Right kidney (tissue), 9 donors: ENCODE results near the gene CSPG5.

Experiments used
- DNase-seq: peaks from one replicate; pipeline ENCODE4 v3.0.0-alpha.2; 2016
- long read RNA-seq, 8 donors: transcript quantifications; one replicate each; lab custom pipeline, GENCODE V29; 2026

CSPG5 gene, protein sequence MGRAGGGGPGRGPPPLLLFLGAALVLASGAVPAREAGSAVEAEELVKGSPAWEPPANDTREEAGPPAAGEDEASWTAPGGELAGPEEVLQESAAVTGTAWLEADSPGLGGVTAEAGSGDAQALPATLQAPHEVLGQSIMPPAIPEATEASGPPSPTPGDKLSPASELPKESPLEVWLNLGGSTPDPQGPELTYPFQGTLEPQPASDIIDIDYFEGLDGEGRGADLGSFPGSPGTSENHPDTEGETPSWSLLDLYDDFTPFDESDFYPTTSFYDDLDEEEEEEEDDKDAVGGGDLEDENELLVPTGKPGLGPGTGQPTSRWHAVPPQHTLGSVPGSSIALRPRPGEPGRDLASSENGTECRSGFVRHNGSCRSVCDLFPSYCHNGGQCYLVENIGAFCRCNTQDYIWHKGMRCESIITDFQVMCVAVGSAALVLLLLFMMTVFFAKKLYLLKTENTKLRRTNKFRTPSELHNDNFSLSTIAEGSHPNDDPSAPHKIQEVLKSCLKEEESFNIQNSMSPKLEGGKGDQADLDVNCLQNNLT
- long read RNA-seq, donor 1, partial matches to known transcripts: 0 of 1 reads
- long read RNA-seq, donor 1, other reads (novel, unspliced or antisense): 0 of 1 reads
- long read RNA-seq, donor 2, full-length matches to known transcripts: 1 of 1 reads
- long read RNA-seq, donor 2, partial matches to known transcripts: 0 of 1 reads
- long read RNA-seq, donor 2, other reads (novel, unspliced or antisense): 0 of 1 reads
- long read RNA-seq, donor 3: 0 reads
- long read RNA-seq, donor 4: 0 reads
- long read RNA-seq, donor 5: 0 reads
- long read RNA-seq, donor 6: 0 reads
- long read RNA-seq, donor 7, full-length matches to known transcripts: 4 of 4 reads
- long read RNA-seq, donor 7, partial matches to known transcripts: 0 of 4 reads
- long read RNA-seq, donor 7, other reads (novel, unspliced or antisense): 0 of 4 reads
- long read RNA-seq, donor 8, full-length matches to known transcripts: 1 of 1 reads
- long read RNA-seq, donor 8, partial matches to known transcripts: 0 of 1 reads
- long read RNA-seq, donor 8, other reads (novel, unspliced or antisense): 0 of 1 reads

DNA sequence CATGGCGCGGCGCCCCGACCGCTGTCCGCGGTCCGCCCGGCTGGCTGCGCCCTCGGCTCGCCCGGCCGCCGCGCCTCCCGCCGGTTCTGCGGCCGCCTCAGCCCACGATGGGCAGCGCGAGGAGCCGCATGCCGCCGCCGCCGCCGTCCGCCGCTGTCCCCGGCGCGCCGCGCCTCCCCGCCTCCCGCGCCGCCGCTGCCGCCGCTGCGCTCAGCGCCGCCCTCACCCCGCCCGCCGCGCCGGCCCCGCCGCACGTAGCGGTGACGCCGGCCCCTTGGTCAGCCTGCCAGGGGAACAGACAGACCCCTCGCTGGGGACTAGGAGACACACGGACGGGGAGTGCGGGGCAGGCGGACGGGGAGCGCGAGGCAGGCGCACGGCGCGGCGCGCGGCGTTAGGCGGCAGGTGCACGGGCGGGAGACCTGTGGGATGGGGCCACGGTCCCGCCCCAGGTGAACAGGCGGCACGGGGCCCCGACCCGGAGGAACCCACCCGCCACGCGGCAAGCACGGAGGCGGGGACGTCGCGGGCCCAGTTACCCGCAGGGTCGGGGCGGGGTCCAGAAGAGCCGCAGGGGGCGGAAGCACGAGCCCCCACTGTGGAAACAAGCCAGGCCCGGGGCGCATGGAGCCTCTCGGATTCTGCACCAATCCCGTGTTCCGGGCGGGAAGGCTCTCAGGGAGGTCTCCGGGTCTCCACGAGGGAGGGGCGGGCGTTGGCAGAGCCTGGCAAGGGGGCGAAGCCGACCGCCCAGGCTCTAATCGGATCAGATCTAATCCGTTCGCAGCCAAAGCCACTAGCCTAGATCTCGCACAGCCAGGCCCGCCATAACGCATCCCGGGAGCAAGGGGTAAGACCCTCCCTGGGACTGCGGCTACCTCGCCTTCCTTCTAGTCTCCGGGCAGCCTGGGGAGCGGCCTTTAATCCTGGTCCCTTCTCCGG, at the start of gene CSPG5:
Gene CSPG5, minus strand, starts transcription at position 175 of the 942 bp plus-strand sequence. Its CDS starts 172 bp downstream, at position 3.
- peak; percentile 45 for DNase-seq

DNA sequence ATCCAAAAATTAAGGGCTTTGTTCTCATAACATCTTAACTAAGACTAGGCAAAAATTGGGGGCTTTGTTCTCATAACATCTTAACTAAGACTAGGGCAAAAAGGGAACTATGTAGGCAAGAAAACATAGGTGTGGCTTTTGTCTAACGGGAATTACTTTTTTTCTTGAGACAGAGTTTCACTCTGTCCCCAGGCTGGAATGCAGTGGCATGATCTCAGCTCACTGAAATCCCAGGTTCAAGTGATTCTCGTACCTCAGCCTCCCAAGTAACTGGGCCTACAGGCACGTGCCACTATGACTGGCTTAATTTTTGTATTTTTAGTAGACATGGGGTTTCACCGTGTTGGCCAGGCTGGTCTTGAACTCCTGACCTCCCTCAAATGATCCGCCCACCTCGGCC, 49.8 kb upstream of the CSPG5 start:
- no peak for DNase-seq

DNA sequence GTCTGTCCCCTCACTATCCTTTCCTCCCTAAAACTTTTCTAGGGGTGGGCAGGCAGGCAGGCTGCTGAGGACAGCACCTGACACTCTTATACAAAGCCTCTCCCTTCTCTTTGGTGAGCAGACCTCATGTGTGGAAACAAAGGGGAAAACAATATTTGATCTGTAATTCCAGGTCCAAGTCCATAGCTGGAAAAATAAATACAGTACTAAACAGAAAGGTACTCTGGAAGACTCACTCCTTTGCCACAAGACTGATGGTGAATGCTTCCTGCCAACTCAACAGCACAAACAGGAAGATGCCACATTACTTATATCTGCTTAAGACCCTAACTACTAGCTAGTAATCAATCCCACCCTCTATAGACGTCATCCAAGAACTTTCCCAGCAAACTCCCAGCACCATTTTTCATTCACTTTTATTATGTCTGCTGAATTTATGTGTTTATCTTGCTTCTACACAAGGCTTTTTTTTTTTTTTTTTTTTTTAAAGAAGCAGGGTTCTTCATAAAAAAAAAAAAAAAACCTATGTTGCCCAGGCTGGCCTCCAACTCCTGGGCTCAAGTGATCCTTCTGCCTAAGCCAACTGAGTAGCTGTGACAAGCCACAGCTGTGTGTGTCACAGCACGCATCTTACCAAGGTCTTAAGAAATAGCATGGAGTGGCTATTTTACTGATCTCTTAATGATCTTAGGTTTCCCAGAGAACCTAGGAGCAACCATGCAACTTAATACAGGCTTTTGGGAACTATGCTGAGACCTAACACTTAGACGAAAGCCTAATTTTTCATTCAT, 44.2 kb upstream of the CSPG5 start:
- no peak for DNase-seq

DNA sequence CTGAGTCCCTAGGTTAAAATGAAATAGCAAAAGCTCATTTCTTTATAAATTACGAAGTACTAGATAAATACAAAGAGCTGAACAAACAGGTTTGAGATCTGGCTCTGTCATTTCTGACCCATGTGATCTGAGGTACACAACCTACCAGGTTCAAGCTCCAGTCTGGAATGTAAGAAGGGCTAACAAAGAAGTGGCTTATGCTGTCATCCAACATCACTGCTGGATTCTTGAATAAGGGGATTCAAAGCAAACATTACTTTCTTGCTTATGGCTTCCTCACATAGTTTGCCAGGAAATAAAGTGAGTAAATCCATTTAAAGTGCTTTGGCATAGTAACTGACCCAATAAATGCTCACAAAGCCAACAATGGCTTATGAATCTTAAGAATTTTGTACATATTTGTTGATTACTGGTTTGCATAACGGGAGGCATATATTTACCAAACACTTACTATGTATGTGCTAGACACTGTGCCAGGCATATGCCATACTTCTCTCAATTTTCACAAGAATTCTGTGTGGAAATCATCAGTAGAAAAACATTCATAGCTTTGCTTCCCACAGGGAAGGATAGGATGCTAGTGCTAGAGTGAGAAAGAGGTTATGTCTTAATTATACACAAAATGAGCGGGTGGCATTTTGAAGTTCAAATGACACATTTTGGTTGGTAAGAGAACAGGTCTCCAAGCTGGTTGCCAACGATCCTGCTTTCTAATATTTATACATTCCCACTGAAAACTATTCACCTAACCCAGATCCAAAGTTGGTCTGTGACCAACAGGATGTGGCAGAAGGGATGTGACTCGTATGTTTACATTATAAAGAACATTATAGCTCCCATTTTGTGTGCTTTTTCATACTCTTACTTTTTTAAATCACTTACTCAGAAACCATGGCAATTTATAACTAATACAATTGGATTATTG, 38.7 kb upstream of the CSPG5 start:
- DNase-seq: no peak

DNA sequence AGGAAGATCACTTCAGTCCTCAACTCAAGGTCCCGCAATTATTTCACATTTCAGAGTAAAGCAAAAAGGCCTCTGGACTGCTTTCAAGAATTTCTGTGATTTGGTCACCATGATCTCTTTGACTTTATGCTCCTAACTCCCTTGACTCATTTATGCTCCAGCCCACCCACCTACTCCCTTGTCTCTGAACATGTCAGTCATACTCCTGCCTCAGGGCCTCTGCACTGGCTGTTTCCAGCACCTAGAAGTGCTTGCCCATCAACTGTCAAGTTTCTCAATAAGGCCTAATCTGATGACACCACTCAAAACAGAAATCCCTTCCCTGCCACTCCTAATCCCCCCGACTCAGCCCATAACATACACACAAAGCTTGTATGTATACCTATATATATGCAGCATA, 36.1 kb upstream of the CSPG5 start:
- no peak for DNase-seq

DNA sequence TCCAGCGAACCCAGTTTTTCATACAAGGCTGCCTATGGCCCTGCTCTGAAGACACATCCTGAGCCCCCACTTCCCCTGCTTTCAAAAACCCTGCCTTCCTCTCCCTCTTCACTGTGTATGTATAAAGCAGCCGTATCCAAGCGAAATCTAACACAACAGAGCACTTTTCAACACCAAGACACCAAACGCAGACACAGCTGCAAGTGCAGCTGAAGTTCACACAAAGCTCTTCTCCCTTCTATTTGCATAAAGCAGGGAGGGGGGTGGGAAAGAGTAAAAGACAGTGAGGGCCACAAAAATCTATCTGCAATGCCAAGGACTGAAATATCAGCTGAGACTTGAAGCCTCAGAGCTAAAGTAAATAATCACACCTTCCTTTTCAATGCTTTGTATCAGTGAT, 35.1 kb upstream of the CSPG5 start:
- DNase-seq: no peak

DNA sequence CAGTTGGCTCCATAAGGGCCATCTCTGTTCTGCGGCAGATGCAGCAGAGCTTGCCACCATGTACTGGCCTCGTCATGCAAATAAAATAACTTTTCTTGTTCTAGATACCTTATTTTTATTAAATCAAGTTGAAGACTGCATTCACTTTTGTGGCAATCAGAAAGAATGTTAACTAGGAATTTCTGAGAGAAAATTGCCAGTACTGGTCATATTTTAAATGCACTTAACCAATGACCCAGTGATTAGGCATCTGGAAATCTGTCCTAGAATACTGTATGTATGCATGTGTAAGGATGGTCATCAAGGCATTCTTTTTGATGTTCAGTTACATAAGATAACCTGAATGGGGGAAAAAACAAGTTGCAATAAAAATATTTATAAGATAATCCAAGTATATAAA, 34.2 kb upstream of the CSPG5 start:
- DNase-seq: no peak

DNA sequence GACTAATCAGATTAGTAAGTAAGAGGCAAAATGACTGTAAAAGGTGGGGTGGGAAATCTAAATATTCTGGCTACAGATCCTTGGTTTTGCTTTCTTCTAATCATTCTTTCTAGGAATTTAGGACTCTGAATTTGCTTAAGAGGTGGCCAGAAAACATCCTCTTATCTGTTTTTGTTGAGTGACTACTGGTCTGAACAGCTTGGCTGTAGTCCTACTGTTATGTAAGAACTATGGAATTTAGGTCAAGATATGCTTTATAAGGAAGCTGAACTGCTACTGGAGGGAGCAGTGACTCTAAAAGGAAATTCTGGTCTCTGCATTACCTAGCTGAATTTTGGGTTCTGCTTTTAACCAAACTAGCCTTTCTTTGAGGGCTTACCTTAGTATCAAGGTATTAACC, 33.5 kb upstream of the CSPG5 start:
- no peak for DNase-seq

DNA sequence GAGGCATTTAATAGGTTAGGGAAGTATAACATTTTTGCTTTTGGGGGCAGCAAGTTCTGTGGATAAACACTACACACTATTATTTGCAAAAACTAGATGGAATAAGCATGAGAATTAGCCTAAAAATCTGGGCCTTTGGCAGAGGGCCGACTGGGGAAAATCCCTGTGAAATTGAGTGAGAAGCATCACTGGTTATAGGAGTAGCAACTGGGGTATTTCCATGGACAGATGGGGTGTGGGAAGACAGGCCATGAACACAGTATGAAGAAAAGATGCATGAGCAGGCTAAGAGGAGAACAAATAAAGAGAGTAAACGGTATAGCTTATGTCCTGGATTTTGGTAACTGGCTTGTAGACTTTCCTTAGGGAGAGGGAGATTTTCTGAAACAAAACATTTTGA, 32.9 kb upstream of the CSPG5 start:
- DNase-seq: no peak

DNA sequence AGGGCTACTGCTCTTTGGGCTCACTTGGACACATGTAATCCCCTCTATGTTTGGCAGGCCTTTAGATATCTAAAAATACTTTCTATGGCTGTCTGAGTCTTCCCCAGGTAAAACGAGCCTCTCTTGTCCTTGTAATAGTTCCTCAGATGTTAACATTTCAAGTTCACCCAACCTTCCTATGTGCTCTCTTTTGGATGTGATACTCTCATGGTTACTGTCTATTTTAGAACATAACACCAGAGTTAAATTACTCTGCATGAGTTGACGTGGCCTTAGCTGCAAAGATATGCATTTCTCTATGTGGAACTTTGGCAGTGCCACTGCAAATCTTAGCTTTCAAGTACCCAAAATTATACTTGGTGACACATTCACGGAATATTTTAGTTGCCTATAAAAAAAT, 31.9 kb upstream of the CSPG5 start:
- DNase-seq: no peak

DNA sequence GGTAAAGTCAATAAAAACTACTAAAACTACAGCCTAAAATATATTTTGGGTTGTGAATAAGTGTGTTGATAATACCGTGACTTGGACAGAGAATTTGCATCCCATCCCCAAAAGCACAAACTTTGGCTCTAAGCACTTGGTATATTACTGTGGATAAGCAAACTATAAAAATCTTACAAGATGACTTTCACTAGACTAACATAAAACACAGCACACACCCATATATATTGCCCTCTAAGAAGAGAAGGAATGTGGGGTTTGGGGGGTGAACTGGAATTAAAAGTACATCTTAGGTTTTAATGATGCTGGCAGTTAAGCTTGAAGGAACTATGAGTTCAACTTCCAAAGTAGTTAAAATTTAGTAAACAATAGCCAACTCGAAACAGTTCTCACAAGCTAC, 28.7 kb upstream of the CSPG5 start:
- no peak for DNase-seq

DNA sequence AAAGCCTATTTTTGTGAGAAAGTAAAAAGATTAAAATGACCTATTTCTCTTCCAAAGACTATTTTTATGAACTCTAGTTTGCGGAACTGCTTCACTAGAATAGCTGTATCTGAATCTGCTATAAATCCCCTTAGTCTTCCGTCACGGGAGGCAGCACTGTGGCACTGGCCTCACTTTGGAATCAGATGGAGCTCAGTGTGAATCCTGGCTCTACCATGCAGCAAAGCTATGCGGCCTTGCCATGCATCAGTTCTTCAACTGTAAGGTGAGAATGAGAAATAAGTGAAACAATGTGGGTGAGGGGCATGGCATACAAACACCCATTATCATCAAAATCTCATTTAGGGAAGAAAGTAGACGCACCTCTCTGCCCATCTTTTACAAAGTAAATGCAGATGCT, 27.5 kb upstream of the CSPG5 start:
- no peak for DNase-seq

DNA sequence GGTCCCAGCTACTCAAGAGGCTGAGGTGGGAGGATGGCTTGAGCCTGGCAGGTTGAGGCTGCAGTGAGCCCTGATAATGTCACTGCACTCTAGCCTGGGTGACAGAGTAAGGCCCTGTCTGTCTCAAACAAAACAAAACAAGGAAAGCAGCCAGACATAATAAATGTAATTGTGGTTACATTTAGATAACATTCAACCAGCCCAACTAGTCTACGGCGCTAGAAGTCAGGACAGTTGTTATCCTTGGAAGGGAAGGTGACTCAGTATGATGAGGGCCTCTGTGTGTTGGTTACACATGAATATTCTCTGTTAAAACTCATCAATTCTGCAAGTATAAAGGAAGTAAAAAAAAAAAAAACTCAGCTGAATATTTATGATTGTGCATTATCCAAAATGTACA, 27.0 kb upstream of the CSPG5 start:
- no peak for DNase-seq

DNA sequence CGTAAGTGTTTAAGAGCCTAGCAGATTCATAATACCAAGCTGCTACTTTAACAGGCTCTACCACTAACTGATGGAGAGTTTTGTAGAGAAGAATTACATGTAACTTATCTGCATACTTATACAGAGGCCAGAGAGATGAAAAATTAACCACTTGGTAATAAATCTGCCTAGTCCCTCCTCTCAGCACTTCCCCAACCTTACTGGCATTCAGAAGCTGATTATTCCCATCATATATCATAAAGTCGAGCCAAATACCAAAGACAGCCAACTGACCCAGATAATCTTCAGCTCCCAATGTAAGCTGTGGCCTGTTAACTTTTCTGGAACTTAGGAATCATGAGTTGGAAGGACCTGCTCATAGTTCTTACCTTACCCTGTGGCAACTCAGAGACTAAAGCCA, 25.5 kb upstream of the CSPG5 start:
- DNase-seq: no peak

DNA sequence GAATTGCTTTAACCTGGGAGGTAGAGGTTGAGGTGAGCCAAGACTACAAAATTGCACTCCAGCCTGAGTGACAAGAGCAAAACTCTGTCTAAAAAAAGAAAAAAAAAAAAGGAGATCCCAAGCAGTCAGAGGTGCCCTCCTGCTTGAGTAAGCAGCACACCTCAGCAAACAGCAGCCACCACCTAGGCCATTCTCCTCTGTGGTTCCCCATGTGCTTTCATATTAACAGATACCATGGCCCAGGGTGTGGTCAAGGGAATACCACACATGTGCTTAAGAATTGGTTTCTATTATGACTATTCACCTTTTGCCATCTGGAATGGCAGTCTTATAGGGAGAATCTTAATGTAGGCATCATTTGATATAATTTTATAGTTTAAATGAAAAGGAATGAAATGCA, 24.7 kb upstream of the CSPG5 start:
- no peak for DNase-seq

DNA sequence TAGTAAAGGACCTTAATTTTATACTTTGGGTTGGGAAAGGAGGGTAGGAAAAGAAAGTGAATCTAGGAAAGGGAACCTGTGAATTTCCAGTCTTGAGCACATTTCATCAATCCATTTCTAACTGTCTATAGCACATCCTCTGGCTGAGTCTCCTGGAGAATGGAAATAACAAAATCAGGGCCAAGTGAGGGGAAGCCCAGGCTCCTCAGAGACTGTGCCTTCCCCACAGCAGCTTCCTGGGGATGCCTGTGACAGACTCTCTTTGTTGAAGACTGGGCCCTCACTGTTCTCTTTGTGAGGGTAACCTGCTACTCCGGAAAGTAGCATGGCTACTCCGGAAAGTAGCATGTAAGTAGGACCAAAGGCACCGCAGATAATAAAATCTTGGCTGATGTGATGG, 22.6 kb upstream of the CSPG5 start:
- no peak for DNase-seq

DNA sequence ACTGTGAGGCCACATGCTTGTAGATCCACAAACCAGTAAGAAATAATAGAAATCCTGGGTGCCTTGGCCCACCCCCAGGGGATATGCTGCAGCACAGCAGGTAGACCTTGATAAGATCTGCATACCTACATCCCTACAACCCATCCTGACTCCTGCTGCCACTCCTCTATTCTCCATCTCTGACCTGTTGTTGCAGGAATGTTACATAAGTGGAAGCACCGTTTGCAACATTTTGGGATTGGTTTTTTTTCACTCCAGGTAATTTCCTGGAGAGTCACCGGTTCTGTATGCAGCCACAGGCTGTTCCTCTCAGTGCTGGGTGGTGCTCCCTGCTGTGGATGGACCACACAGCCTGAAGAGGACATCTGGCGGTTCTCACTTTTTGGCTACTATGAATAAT, 16.1 kb upstream of the CSPG5 start:
- no peak for DNase-seq

DNA sequence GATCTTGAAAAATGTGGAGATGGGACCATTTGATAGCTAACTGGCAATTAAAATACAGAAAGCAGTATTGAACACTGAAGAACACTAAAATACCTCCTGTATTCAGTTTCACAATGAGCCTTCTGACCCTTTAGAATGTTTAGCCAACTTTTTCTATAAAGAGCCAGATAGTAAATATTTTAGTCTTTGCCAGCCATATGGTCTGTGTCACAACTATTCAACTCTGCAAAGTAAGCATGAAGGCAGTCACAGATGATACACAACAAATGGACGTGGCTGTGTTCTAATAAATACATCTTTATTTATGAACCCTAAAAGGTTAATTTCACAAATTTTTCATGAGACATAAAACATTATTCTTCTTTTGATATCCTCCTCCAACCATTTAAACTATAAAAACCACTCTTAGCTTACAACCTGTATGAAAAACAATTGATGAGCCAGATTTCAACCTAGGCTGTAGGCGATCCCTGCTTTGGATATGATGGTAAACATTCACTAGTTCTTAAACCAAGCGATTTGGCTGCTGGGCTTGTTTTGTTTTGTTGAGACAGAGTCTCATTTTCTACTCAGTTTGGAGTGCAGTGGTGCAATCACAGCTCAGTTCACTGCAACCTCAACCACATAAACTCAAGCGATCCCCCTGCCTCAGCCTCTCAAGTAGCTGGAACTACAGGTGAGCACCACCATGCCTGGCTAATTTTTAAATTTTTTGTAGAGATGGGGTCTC, 13.6 kb upstream of the CSPG5 start:
- DNase-seq: no peak

DNA sequence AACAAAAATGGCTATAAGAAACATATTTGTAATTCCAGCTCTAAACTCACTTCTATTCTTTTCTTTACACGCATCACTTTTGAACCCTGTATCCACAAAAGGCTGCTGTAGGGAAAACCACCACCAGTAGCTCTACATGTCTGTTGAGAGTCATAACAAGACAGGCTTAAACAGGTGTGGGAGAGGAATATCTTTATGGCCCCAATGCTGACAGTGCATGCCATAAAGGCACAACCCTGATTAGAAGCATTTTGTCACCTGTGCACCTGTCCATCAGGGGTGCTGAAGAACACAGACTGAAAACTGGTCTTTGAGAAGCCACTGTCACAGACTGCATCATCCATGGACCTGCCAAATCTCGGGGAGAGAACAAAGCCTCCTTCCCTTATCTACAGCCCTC, 11.6 kb upstream of the CSPG5 start:
- DNase-seq: no peak
